Measurements from ENCODE around the gene TRDN. TPM values are rescaled to one million over a fixed set of nuclear protein-coding genes. Genes with fewer than 3 reads are reported as not detected.

TRDN gene
- total RNA-seq, 1 experiment from 2014 or later, result 10.4 TPM

GRCh38 chr6:123533862-123534648 is 102.7 kb downstream of the TRDN start:
- Histone ChIP-seq H3K9ac (ENCODE audit: extremely low read depth, insufficient read length, low read length) (no peak overlapping the region), H3T11ph (ENCODE audit: low read length) (no peak overlapping the region), H3K23me2 (ENCODE audit: insufficient read length, low read depth, low read length, poor library complexity, severe bottlenecking) (no peaks in the 10 kb centered on the region), H2BK5ac (ENCODE audit: insufficient read length, low read length) (no peak overlapping the region), H4K5ac (ENCODE audit: insufficient read length, low read depth, low read length) (no peak overlapping the region), H4K20me1 (ENCODE audit: control insufficient read depth, insufficient read depth, insufficient read length) (no peaks in the 10 kb centered on the region), H2BK12ac (ENCODE audit: insufficient read length, low read depth, low read length) (no peak overlapping the region), H3K27me3 (ENCODE audit: insufficient read depth, low read length) (no peaks in the 10 kb centered on the region), H2AFZ (ENCODE audit: low read length) (no peak overlapping the region), H3K23ac (ENCODE audit: insufficient read length, low read depth, low read length) (no peak overlapping the region), H2AK5ac (ENCODE audit: insufficient read length, low read length) (no peak overlapping the region), H2BK20ac (ENCODE audit: low read depth, low read length, poor library complexity, severe bottlenecking) (no peak overlapping the region), H3K27ac (ENCODE audit: insufficient read length, low read depth, low read length) (no peak overlapping the region), H3K9me3 (ENCODE audit: control insufficient read depth, low read depth, low read length) (no peaks in the 10 kb centered on the region), H2BK15ac (ENCODE audit: low read depth, low read length) (no peak overlapping the region), H3K4me1 (ENCODE audit: insufficient read depth, low read length) (no peaks in the 10 kb centered on the region), H3K79me2 (ENCODE audit: insufficient read depth, low read length) (no peaks in the 10 kb centered on the region), H4K91ac (ENCODE audit: insufficient read length, low read depth, low read length) (no peak overlapping the region), H3K18ac (ENCODE audit: insufficient read length, low read depth, low read length) (no peak overlapping the region), H4K8ac (replicated peaks; ENCODE audit: insufficient read length, low read depth, low read length) (no peak overlapping the region), H3K4ac (ENCODE audit: low read depth, low read length) (no peak overlapping the region), H3K79me1 (ENCODE audit: insufficient read depth, low read depth, low read length, poor library complexity, severe bottlenecking) (no peaks in the 10 kb centered on the region), H3K56ac (ENCODE audit: insufficient read length, low read depth, low read length) (no peak overlapping the region), H3K4me2 (ENCODE audit: insufficient read depth, insufficient read length, low read length) (no peak overlapping the region), H2BK120ac (ENCODE audit: low read depth, low read length, poor library complexity, severe bottlenecking) (no peak overlapping the region), H3K14ac (ENCODE audit: insufficient read depth, low read length) (no peak overlapping the region)
- H3K4me1 Mint-ChIP-seq, result peaks cover 0 to 5% of the 10 kb centered on the region in 2 experiments; a peak in 2 of 4 replicates
- H3K4me3 Mint-ChIP-seq, result no peak overlapping the region
- TF ChIP-seq CTCF (conservative IDR thresholded peaks at IDR 0.05), result no peak
- WGBS (ENCODE audit: extremely low coverage, insufficient read length, low lambda C conversion rate), result no CpG with 5 or more reads among the region's 2 CpGs
- no peaks in the 10 kb centered on the region for H3K27me3 Mint-ChIP-seq (ENCODE audit: low read depth)
- H3K9me3 Mint-ChIP-seq, result no peaks in the 10 kb centered on the region
- H3K36me3 Mint-ChIP-seq (ENCODE audit: insufficient read depth in 1 of 3, low read depth in 3 of 3), result no peaks in the 10 kb centered on the region
- no peak for DNase-seq
- no peak overlapping the region for H3K27ac Mint-ChIP-seq
